Sigmoid colon (tissue), 3 donors: ENCODE measurements around the gene PTPN7.

Experiments used
- CTCF ChIP-seq, 4 experiments: fragments of 450-650 bp in 3 of 4; fragments of 200-600 bp in 1 of 4; IDR thresholded peaks; one replicate each; pipeline ENCODE4 v1.5.1; 2016 to 2019; ENCODE audit warnings: antibody characterized with exemption in 4 of 4, mild to moderate bottlenecking in 3 of 4, moderate library complexity in 2 of 4
- POLR2A ChIP-seq, 2 donors: fragments of 450-650 bp; IDR thresholded peaks; one replicate each; pipeline ENCODE4 v1.6.1; 2016; ENCODE audit warnings: antibody characterized with exemption in 2 of 2, mild to moderate bottlenecking in 2 of 2, moderate library complexity in 2 of 2

GRCh38 chr1:202113690-202114300 is 46.6 kb downstream of the PTPN7 start:
- TF ChIP-seq POLR2A (IDR thresholded peaks at IDR 0.05) (no peak), CTCF (IDR thresholded peaks at IDR 0.05) (no peak)
